ENCODE measurements around the gene LCLAT1.

- TF ChIP-seq GATA3 (IDR thresholded peaks at IDR 0.05; ENCODE audit: low read depth, low read length) (no peak), GATA2 (IDR thresholded peaks at IDR 0.05; ENCODE audit: low read depth, low read length) (no peak)
Observed at GRCh38 chr2:30530346-30530745, 83.3 kb downstream of the LCLAT1 start.

Measured in SH-SY5Y (cell line).